Panc1 (cell line): Measurements from ENCODE around the gene CNN2. TPM values are rescaled to one million over a fixed set of nuclear protein-coding genes. Genes with fewer than 3 reads are reported as not detected.

Experiments
- ATAC-seq: fragments of 200-7000 bp; cut with Tn5 transposase; 2 replicates; pipeline ENCODE4 v1.9.1; 2020; ENCODE audit warnings: mild to moderate bottlenecking, moderate library complexity
- BruUV-seq: library from RNA; stranded (reverse); fragments of 400-500 nt; replicated peaks from 2 replicates; lab custom pipeline; 2021; lab: Mats Ljungman, UMichigan
- CTCF ChIA-PET: fragments of 300-600 bp; sonication (Branson Sonifier 250); formaldehyde crosslinking; loops from one replicate; lab custom pipeline; 2022; ENCODE audit warnings: antibody characterized with exemption; lab: Charles Lee
- POLR2A ChIA-PET: fragments of 300-600 bp; sonication (Branson Sonifier 250); formaldehyde crosslinking; loops from one replicate; lab custom pipeline; 2022; ENCODE audit warnings: antibody characterized with exemption; lab: Charles Lee
- DNase-seq: peaks from one replicate; pipeline ENCODE4 v3.0.0-alpha.2; 2010; ENCODE audit warnings: low read depth, low spot score
- H3K27ac ChIP-seq: 2 replicates; pipeline ENCODE4 v1.5.1; 2011; ENCODE audit warnings: mild to moderate bottlenecking, low read length, inconsistent platforms
- H3K27me3 ChIP-seq: fragments of 200-500 bp; sonication (Bioruptor generic); 2 replicates; pipeline ENCODE4 v1.6.0; 2014; ENCODE audit warnings: low read length, inconsistent platforms; ENCODE audit not compliant: control insufficient read depth, insufficient read depth
- H3K36me3 ChIP-seq: fragments of 200-500 bp; sonication (Bioruptor generic); 2 replicates; pipeline ENCODE4 v1.5.1; 2014; ENCODE audit warnings: inconsistent platforms, mild to moderate bottlenecking, low read length, moderate library complexity; ENCODE audit not compliant: control insufficient read depth, insufficient read depth
- H3K4me1 ChIP-seq: 2 replicates; pipeline ENCODE4 v1.5.1; 2011; ENCODE audit warnings: inconsistent platforms, mild to moderate bottlenecking, low read length, moderate library complexity; ENCODE audit not compliant: control insufficient read depth, insufficient read depth
- H3K4me3 ChIP-seq, 2 experiments: 2 replicates each; pipeline ENCODE4 v1.5.1; 2011 to 2012; ENCODE audit warnings: low read depth in 2 of 2, low read length in 2 of 2, mild to moderate bottlenecking in 2 of 2, inconsistent platforms in 1 of 2, moderate library complexity in 1 of 2
- H3K9me3 ChIP-seq: fragments of 200-500 bp; sonication (Bioruptor generic); 2 replicates; pipeline ENCODE4 v1.5.1; 2014; ENCODE audit warnings: low read depth, mild to moderate bottlenecking, inconsistent platforms, low read length, moderate library complexity; ENCODE audit not compliant: control insufficient read depth, insufficient read depth
- CTCF ChIP-seq: fragments of 450-650 bp; IDR thresholded peaks from 2 replicates; pipeline ENCODE4 v1.5.1; 2017; ENCODE audit warnings: mild to moderate bottlenecking
- POLR2AphosphoS5 ChIP-seq: IDR thresholded peaks from 2 replicates; pipeline ENCODE4 v1.6.1; 2012; ENCODE audit warnings: mild to moderate bottlenecking, low read depth, low read length, moderate library complexity
- REST ChIP-seq, 2 experiments: IDR thresholded peaks; 2 replicates each; pipeline ENCODE4 v1.6.1; 2011 to 2012; ENCODE audit warnings: low read depth in 2 of 2, control low read depth in 1 of 2, low read length in 1 of 2, mild to moderate bottlenecking in 1 of 2, moderate library complexity in 1 of 2; ENCODE audit not compliant: insufficient read depth in 1 of 2
- SIN3A ChIP-seq: IDR thresholded peaks from 2 replicates; pipeline ENCODE4 v1.6.1; 2012; ENCODE audit warnings: low read depth, mild to moderate bottlenecking, low read length, moderate library complexity, borderline replicate concordance; ENCODE audit not compliant: insufficient read depth
- TCF7L2 ChIP-seq: IDR thresholded peaks from 2 replicates; pipeline ENCODE4 v1.6.1; 2011; ENCODE audit warnings: mild to moderate bottlenecking, low read depth, low read length, inconsistent platforms
- in situ Hi-C: cut with HindIII; loops from 2 replicates; pipeline ENCODE4 v1.10.0; 2016; ENCODE audit warnings: low sequenced_read_pairs, low pct_unique_long_range_greater_than_20kb
- intact Hi-C: fragments of 100-400 bp; cut with micrococcal nuclease; formaldehyde crosslinking; loops from one replicate; pipeline ENCODE4 v1.10.0; 2022; ENCODE audit not compliant: unreplicated experiment
- total RNA-seq: library from RNA; stranded (reverse); gene quantifications from one replicate; pipeline ENCODE4 v1.2.1, GENCODE V29; 2021; ENCODE audit not compliant: unreplicated experiment

CNN2 gene
- total RNA-seq, 1 experiment from 2014 or later = 203 TPM

GRCh38 chr19:992670-993055 is 33.7 kb upstream of the CNN2 start:
- POLR2A ChIA-PET = no interaction called here
- Histone ChIP-seq H3K27me3 (no peaks in the 10 kb centered on the region), H3K4me3 (no peak overlapping the region), H3K36me3 (no peaks in the 10 kb centered on the region), H3K27ac (no peak overlapping the region), H3K4me1 (peaks cover 8% of the 10 kb centered on the region), H3K9me3 (no peaks in the 10 kb centered on the region)
- ATAC-seq (no peak), DNase-seq (no peak)
- BruUV-seq = no TSS peak
- intact Hi-C loops = no loop called here
- CTCF ChIA-PET = no interaction called here
- TF ChIP-seq SIN3A (no peak), CTCF (no peak), TCF7L2 (no peak), REST (IDR thresholded peaks at IDR 0.05; ENCODE audit: insufficient read depth in 1 of 2, low read depth in 2 of 2, low read length in 1 of 2) (no peak), POLR2AphosphoS5 (no peak)
- in situ Hi-C loops = no loop called here

GRCh38 chr19:993361-993830 is 33.0 kb upstream of the CNN2 start:
- Histone ChIP-seq H3K4me1 (peaks cover 8% of the 10 kb centered on the region), H3K27me3 (no peaks in the 10 kb centered on the region), H3K27ac (no peak overlapping the region), H3K9me3 (no peaks in the 10 kb centered on the region), H3K4me3 (no peak overlapping the region), H3K36me3 (no peaks in the 10 kb centered on the region)
- TF ChIP-seq REST (IDR thresholded peaks at IDR 0.05; ENCODE audit: insufficient read depth in 1 of 2, low read depth in 2 of 2, low read length in 1 of 2) (no peak), POLR2AphosphoS5 (no peak), TCF7L2 (no peak), CTCF (no peak), SIN3A (no peak)
- no peak for DNase-seq
- no TSS peak for BruUV-seq
- POLR2A ChIA-PET = no interaction called here
- intact Hi-C loops (no loop called here), in situ Hi-C loops (no loop called here)
- ATAC-seq = no peak; the same call in 1 of the 2 replicates
- CTCF ChIA-PET = no interaction called here
